ENCODE results near the gene MYO3B. TPM values are rescaled to one million over a fixed set of nuclear protein-coding genes. Genes with fewer than 3 reads are reported as not detected.
"Not testable (repeated sequence)": the region's sequence is repeated elsewhere in the genome, so short reads cannot be mapped to it uniquely, and the experiment has no call there.

MYO3B gene
- total RNA-seq, 5 donors from 2014 or later (not counting 1 experiment from before 2014, with no cell fraction given) = 0.26 to 0.28 TPM; not detected in 3

DNA sequence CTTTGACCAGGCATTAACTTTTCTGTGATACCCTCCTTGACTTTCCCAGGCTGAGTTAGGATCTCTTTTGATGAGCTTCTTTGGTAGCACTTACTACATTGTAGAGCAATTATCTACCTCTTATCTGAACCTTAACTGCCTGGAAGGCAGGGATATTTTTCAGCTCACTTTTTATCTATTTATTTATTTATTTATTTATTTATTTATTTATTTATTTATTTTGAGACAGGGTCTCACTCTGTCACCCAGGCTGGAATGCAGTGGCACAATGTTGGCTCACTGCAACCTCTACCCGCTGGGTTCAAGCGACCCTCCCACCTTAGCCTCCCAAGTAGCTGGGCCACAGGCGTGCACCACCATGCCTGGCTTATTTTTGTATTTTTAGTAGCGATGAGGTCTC, 294.6 kb downstream of the MYO3B start:
- not testable (repeated sequence) for H3K27me3 Mint-ChIP-seq; ATAC-seq (replicated peaks in 1 of 4); H3K4me1 Mint-ChIP-seq; H3K27ac Mint-ChIP-seq; H3K4me3 ChIP-seq (ENCODE audit: control insufficient read depth in 1 of 2, extremely low read depth in 1 of 2, low read length in 1 of 2); H3K9me3 ChIP-seq; H3K4me3 Mint-ChIP-seq; H3K4me1 ChIP-seq (ENCODE audit: control insufficient read depth in 1 of 2, extremely low read depth in 1 of 2, insufficient read depth in 2 of 2, low read length in 2 of 2); DNase-seq; H3K9me3 Mint-ChIP-seq; H3K36me3 ChIP-seq (ENCODE audit: control insufficient read depth in 2 of 2, extremely low read depth in 1 of 2, insufficient read depth in 1 of 2, low read length in 1 of 2); H3K27ac ChIP-seq (ENCODE audit: low read length); H3K27me3 ChIP-seq (replicated peaks in 1 of 2; ENCODE audit: control insufficient read depth in 2 of 2, extremely low read depth in 1 of 2, insufficient read depth in 2 of 2, low read length in 1 of 2); H3K36me3 Mint-ChIP-seq
- 100% methylated on average over 2 of the region's 4 CpGs for WGBS (ENCODE audit: insufficient coverage)
- POLR2A ChIA-PET = interaction anchor here (0.5 to 0.6 kb wide), 2 partner anchors 13 to 67 kb away, joined by 3 read pairs; no protein-coding TSS in a partner anchor
- CTCF ChIA-PET = interaction anchor here (0.6 to 0.7 kb wide), 3 partner anchors 28 to 330 kb away, joined by 3 to 5 read pairs (median 4); no protein-coding TSS in a partner anchor

DNA sequence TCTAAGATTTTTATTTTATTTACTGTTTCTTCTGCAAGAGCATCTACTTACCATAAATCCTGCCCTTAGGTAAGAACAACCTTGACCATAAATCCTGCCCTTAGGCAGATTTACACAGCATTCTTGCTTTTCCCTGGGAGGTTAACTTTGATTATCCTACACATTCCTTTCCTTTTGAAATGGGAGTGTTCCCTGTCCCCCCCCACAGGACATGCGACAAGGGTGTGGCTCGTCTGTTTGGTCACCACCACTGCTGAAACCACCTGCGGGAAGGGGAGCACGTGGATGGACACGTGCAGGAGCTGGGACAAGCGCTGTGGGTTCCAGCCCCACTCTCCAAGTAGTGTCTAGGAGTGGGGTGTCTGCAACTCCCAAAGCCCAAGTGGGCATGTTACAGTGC, 297.9 kb downstream of the MYO3B start:
- H3K9me3 Mint-ChIP-seq = no peaks in the 10 kb centered on the region
- H3K4me1 ChIP-seq (ENCODE audit: control insufficient read depth in 1 of 2, extremely low read depth in 1 of 2, insufficient read depth in 2 of 2, low read length in 2 of 2) = no peaks in the 10 kb centered on the region
- peaks cover 3 to 6% of the 10 kb centered on the region in 2 donors for H3K27me3 Mint-ChIP-seq
- POLR2A ChIA-PET = no interaction called here
- WGBS (ENCODE audit: insufficient coverage) = no CpG with 5 or more reads among the region's 6 CpGs
- H3K4me3 ChIP-seq (ENCODE audit: control insufficient read depth in 1 of 2, extremely low read depth in 1 of 2, low read length in 1 of 2) = no peak overlapping the region
- H3K36me3 Mint-ChIP-seq = no peaks in the 10 kb centered on the region
- H3K27me3 ChIP-seq (replicated peaks in 1 of 2; ENCODE audit: control insufficient read depth in 2 of 2, extremely low read depth in 1 of 2, insufficient read depth in 2 of 2, low read length in 1 of 2) = peaks cover 0 to 4% of the 10 kb centered on the region in 2 experiments
- no peak for ATAC-seq (replicated peaks in 1 of 4)
- H3K4me3 Mint-ChIP-seq = no peak overlapping the region
- H3K27ac ChIP-seq (ENCODE audit: low read length) = no peak overlapping the region
- H3K4me1 Mint-ChIP-seq = no peaks in the 10 kb centered on the region
- H3K9me3 ChIP-seq = no peaks in the 10 kb centered on the region
- DNase-seq = no peak
- no peaks in the 10 kb centered on the region for H3K36me3 ChIP-seq (ENCODE audit: control insufficient read depth in 2 of 2, extremely low read depth in 1 of 2, insufficient read depth in 1 of 2, low read length in 1 of 2)
- no peak overlapping the region for H3K27ac Mint-ChIP-seq
- CTCF ChIA-PET = no interaction called here

DNA sequence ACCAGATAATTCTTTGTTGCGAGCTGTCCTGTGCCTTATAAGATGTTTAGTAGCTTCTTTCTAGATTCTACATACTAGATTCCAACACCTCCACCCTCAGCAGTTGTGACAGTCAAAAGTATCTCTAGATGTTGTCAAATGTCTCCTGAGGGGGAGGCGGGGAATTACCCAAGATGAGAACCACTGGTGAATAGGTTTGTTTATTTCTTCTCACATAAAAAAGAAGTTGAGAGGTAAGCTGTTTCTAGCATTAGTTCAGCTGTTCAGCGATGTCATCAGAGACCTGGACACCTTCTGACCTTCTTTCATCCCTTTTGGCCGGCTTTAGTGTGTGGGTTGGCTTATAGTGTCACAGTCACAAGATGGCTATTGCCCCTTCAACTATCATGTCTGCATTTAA, 299.7 kb downstream of the MYO3B start:
- Histone ChIP-seq H3K9me3 (no peaks in the 10 kb centered on the region), H3K4me3 (ENCODE audit: control insufficient read depth in 1 of 2, extremely low read depth in 1 of 2, low read length in 1 of 2) (no peak overlapping the region), H3K27ac (ENCODE audit: low read length) (no peak overlapping the region), H3K36me3 (ENCODE audit: control insufficient read depth in 2 of 2, extremely low read depth in 1 of 2, insufficient read depth in 1 of 2, low read length in 1 of 2) (no peaks in the 10 kb centered on the region), H3K27me3 (replicated peaks in 1 of 2; ENCODE audit: control insufficient read depth in 2 of 2, extremely low read depth in 1 of 2, insufficient read depth in 2 of 2, low read length in 1 of 2) (peaks cover 0 to 4% of the 10 kb centered on the region in 2 experiments), H3K4me1 (ENCODE audit: control insufficient read depth in 1 of 2, extremely low read depth in 1 of 2, insufficient read depth in 2 of 2, low read length in 2 of 2) (no peaks in the 10 kb centered on the region)
- ChIA-PET CTCF (no interaction called here), POLR2A (no interaction called here)
- DNase-seq = no peak
- Mint-ChIP-seq H3K9me3 (no peaks in the 10 kb centered on the region), H3K36me3 (no peaks in the 10 kb centered on the region), H3K27ac (no peak overlapping the region), H3K4me1 (no peaks in the 10 kb centered on the region), H3K4me3 (no peak overlapping the region), H3K27me3 (peaks cover 4 to 7% of the 10 kb centered on the region in 2 donors)
- no peak for ATAC-seq (replicated peaks in 1 of 4)
- WGBS (ENCODE audit: insufficient coverage) = no CpG with 5 or more reads among the region's 4 CpGs

DNA sequence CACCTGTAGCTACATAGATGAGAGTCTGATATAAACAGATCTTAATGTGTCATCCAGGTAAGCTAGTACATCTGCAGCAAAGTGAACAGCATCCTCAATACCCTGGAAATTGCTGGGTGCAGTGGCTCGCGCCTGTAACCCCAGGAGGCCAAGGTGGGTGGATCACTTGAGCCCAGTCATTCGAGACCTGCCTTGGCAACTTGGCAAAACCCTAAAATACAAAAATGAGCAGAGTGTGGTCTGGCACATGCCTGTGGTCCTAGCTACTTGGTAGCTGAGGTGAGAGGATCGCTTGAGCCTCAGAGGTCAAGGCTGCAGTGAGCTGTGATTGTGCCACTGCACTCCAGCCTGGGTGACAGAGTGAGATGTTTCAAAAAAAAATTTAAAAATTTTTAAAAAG, 303.3 kb downstream of the MYO3B start:
- no peak overlapping the region for H3K27ac Mint-ChIP-seq
- H3K4me3 ChIP-seq (ENCODE audit: control insufficient read depth in 1 of 2, extremely low read depth in 1 of 2, low read length in 1 of 2) = no peak overlapping the region
- CTCF ChIA-PET = no interaction called here

DNA sequence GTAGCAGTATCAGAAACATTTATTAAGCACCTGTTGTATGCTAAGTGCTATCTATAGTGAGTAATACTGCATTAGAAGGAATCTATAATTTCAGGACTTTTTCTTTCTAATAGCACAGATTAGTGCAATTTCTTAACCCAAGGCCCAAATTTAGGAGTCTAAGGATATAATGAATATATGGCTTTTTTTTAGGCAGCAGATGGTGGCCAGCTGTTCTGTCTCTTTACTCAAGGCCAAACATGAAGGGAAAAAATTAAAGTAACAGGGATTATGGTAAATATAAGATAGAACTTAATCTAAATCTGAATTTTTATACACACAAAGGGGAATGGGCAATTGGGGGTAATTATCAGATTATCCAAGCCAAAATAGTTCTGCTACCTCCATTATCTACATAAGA, 306.6 kb downstream of the MYO3B start:
- peaks cover 0 to 2% of the 10 kb centered on the region in 2 experiments for H3K4me1 ChIP-seq (ENCODE audit: control insufficient read depth in 1 of 2, extremely low read depth in 1 of 2, insufficient read depth in 2 of 2, low read length in 2 of 2)
- no peaks in the 10 kb centered on the region for H3K36me3 ChIP-seq (ENCODE audit: control insufficient read depth in 2 of 2, extremely low read depth in 1 of 2, insufficient read depth in 1 of 2, low read length in 1 of 2)
- H3K4me3 Mint-ChIP-seq = no peak overlapping the region
- H3K9me3 Mint-ChIP-seq = no peaks in the 10 kb centered on the region
- H3K27ac Mint-ChIP-seq = no peak overlapping the region
- DNase-seq (no peak), ATAC-seq (replicated peaks in 1 of 4) (no peak)
- H3K27ac ChIP-seq (ENCODE audit: low read length) = no peak overlapping the region
- no peaks in the 10 kb centered on the region for H3K4me1 Mint-ChIP-seq
- H3K4me3 ChIP-seq (ENCODE audit: control insufficient read depth in 1 of 2, extremely low read depth in 1 of 2, low read length in 1 of 2) = no peak overlapping the region
- no peaks in the 10 kb centered on the region for H3K27me3 ChIP-seq (replicated peaks in 1 of 2; ENCODE audit: control insufficient read depth in 2 of 2, extremely low read depth in 1 of 2, insufficient read depth in 2 of 2, low read length in 1 of 2)
- H3K36me3 Mint-ChIP-seq = no peaks in the 10 kb centered on the region
- no peaks in the 10 kb centered on the region for H3K9me3 ChIP-seq
- POLR2A ChIA-PET = interaction anchor here in 1 of 2 donors (0.7 kb wide), 1 partner anchor 1729 kb away, joined by 9 read pairs; no protein-coding TSS in a partner anchor
- CTCF ChIA-PET = interaction anchor here (0.6 to 1.1 kb wide), 3 partner anchors 61 to 331 kb away, joined by 3 to 4 read pairs (median 4); no protein-coding TSS in a partner anchor
- H3K27me3 Mint-ChIP-seq = peaks cover 4% of the 10 kb centered on the region in 2 donors

More for the DNA sequence above, 303.3 kb downstream of the MYO3B start:
- H3K36me3 ChIP-seq (ENCODE audit: control insufficient read depth in 2 of 2, extremely low read depth in 1 of 2, insufficient read depth in 1 of 2, low read length in 1 of 2) = no peaks in the 10 kb centered on the region
- Mint-ChIP-seq H3K4me3 (no peak overlapping the region), H3K4me1 (no peaks in the 10 kb centered on the region), H3K27me3 (peaks cover 4% of the 10 kb centered on the region in 2 donors), H3K36me3 (no peaks in the 10 kb centered on the region), H3K9me3 (no peaks in the 10 kb centered on the region)
- 94% methylated on average over 3 of the region's 4 CpGs for WGBS (ENCODE audit: insufficient coverage)
- POLR2A ChIA-PET = no interaction called here
- no peak for ATAC-seq (replicated peaks in 1 of 4)
- no peaks in the 10 kb centered on the region for H3K4me1 ChIP-seq (ENCODE audit: control insufficient read depth in 1 of 2, extremely low read depth in 1 of 2, insufficient read depth in 2 of 2, low read length in 2 of 2)
- H3K9me3 ChIP-seq = no peaks in the 10 kb centered on the region
- H3K27me3 ChIP-seq (replicated peaks in 1 of 2; ENCODE audit: control insufficient read depth in 2 of 2, extremely low read depth in 1 of 2, insufficient read depth in 2 of 2, low read length in 1 of 2) = no peaks in the 10 kb centered on the region
- DNase-seq = no peak
- H3K27ac ChIP-seq (ENCODE audit: low read length) = no peak overlapping the region

DNA sequence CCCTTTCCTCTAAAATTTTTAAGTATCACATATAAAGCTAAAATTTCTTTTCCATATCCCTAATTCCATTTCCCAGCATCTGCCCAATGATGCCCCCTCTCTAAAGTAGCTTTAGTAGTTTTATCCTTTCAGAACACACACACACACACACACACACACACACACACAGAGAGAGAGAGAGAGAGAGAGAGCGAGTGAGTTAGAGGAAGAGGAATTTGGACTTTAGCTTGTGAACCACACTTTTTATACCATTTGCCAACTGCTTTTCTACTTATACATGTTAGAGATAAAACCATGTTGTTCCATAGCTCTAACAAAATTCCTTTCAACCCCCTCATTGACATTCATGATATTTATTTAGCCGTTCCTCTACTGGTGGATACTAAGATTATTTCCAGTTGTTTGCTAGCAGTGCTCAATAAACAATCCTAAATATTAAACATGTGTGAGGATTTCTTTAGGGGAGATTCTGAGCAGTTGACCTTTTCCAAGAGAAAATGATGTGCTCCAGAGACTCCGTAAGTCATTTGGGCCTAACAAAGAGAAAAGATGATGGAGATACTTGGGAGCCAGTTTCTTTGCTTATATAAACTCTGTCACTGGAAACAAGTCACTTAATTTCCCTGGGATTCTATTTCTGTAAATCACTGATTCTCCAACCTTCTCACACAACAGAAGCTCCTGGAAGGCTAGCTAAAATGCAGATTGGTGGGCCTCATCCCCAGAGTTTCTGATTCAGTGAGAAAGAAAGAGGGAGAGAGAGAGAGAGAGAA, 307.5 kb downstream of the MYO3B start:
- H3K4me3 Mint-ChIP-seq = no peak overlapping the region
- no peaks in the 10 kb centered on the region for H3K27me3 ChIP-seq (replicated peaks in 1 of 2; ENCODE audit: control insufficient read depth in 2 of 2, extremely low read depth in 1 of 2, insufficient read depth in 2 of 2, low read length in 1 of 2)
- no peak overlapping the region for H3K4me3 ChIP-seq (ENCODE audit: control insufficient read depth in 1 of 2, extremely low read depth in 1 of 2, low read length in 1 of 2)
- no peaks in the 10 kb centered on the region for H3K9me3 ChIP-seq
- H3K4me1 Mint-ChIP-seq = no peaks in the 10 kb centered on the region
- no peak for DNase-seq
- WGBS (ENCODE audit: insufficient coverage) = no CpG with 5 or more reads among the region's 3 CpGs
- ChIA-PET CTCF (interaction anchor here (0.6 to 1.1 kb wide), 5 partner anchors 62 to 750 kb away, joined by 3 to 4 read pairs (median 4); no protein-coding TSS in a partner anchor), POLR2A (interaction anchor here (0.6 to 0.7 kb wide), 4 partner anchors 13 to 1728 kb away, joined by 3 to 9 read pairs (median 4); no protein-coding TSS in a partner anchor)
- H3K27ac Mint-ChIP-seq = no peak overlapping the region
- ATAC-seq (replicated peaks in 1 of 4) = no peak
- no peak overlapping the region for H3K27ac ChIP-seq (ENCODE audit: low read length)
- H3K27me3 Mint-ChIP-seq = peaks cover 4% of the 10 kb centered on the region in 2 donors
- H3K36me3 Mint-ChIP-seq = no peaks in the 10 kb centered on the region
- peaks cover 0 to 2% of the 10 kb centered on the region in 2 experiments for H3K4me1 ChIP-seq (ENCODE audit: control insufficient read depth in 1 of 2, extremely low read depth in 1 of 2, insufficient read depth in 2 of 2, low read length in 2 of 2)
- no peaks in the 10 kb centered on the region for H3K9me3 Mint-ChIP-seq
- no peaks in the 10 kb centered on the region for H3K36me3 ChIP-seq (ENCODE audit: control insufficient read depth in 2 of 2, extremely low read depth in 1 of 2, insufficient read depth in 1 of 2, low read length in 1 of 2)
